ENCODE measurements around the gene PDGFRA.

PDGFRA gene

GRCh38 chr4:54217642-54218495, 11.2 kb upstream of the PDGFRA start:
- TF ChIP-seq, protein P1, sequence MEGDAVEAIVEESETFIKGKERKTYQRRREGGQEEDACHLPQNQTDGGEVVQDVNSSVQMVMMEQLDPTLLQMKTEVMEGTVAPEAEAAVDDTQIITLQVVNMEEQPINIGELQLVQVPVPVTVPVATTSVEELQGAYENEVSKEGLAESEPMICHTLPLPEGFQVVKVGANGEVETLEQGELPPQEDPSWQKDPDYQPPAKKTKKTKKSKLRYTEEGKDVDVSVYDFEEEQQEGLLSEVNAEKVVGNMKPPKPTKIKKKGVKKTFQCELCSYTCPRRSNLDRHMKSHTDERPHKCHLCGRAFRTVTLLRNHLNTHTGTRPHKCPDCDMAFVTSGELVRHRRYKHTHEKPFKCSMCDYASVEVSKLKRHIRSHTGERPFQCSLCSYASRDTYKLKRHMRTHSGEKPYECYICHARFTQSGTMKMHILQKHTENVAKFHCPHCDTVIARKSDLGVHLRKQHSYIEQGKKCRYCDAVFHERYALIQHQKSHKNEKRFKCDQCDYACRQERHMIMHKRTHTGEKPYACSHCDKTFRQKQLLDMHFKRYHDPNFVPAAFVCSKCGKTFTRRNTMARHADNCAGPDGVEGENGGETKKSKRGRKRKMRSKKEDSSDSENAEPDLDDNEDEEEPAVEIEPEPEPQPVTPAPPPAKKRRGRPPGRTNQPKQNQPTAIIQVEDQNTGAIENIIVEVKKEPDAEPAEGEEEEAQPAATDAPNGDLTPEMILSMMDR (conservative IDR thresholded peaks at IDR 0.05; ENCODE audit: low read depth, low read length), result peak; percentile 90
- DNase-seq (ENCODE audit: low read depth), result no peak
- H3K4me3 ChIP-seq (ENCODE audit: low read length), result peak overlapping the region; percentile 65

GRCh38 chr4:54218736-54219135, 10.4 kb upstream of the PDGFRA start:
- DNase-seq (ENCODE audit: low read depth), result no peak
- no peak overlapping the region for H3K4me3 ChIP-seq (ENCODE audit: low read length)
- TF ChIP-seq, protein P1 (conservative IDR thresholded peaks at IDR 0.05; ENCODE audit: low read depth, low read length), result no peak

GRCh38 chr4:54224996-54225597, 4.0 kb upstream of the PDGFRA start:
- DNase-seq (ENCODE audit: low read depth), result no peak

DNA sequence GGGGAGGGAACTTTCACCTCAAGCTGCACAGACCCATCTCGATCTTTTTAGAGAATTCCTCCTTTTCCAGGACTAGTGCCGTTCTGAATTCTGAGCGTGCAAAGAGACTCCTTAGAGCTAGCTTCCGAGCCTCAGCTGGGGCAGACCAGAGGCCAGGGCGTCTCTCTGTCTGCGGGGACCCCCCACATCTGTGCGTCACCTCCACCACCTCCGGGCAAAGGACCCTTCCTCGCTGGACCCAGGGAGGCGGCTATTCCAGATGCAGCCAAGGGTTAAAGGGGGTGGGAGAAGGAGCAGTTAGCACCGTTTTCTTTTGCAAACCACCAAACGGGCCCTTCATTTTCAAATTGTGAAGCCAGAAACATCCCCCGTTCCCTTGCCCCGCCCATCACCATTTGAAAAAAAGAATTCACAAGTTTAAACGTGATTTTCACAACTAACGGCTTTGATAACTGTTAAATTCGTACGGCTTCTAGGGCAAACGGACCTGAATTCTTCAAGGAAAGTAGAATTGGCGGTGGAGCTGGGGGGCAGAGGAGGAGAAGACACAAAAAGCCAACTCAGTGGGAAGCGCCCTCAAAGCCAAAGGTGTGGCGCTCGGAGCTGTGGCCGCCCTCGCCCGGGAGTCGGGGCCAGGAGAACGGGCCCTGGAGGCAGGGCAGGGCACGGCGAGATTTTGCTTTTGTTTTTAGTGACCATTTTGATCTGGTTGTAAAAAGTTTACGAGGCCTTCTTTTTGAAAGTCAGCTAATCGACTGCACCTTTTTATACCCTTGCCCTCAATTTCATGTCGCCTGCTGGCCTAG, 3.3 kb upstream of the PDGFRA start:
- TF ChIP-seq, protein P1 (conservative IDR thresholded peaks at IDR 0.05; ENCODE audit: low read depth, low read length), result no peak
- peak overlapping the region; percentile 73 for H3K4me3 ChIP-seq (ENCODE audit: low read length)
- DNase-seq (ENCODE audit: low read depth), result no peak

More at GRCh38 chr4:54224996-54225597, 4.0 kb upstream of the PDGFRA start:
- H3K4me3 ChIP-seq (ENCODE audit: low read length), result no peak overlapping the region
- TF ChIP-seq, protein P1 (conservative IDR thresholded peaks at IDR 0.05; ENCODE audit: low read depth, low read length), result no peak

DNA sequence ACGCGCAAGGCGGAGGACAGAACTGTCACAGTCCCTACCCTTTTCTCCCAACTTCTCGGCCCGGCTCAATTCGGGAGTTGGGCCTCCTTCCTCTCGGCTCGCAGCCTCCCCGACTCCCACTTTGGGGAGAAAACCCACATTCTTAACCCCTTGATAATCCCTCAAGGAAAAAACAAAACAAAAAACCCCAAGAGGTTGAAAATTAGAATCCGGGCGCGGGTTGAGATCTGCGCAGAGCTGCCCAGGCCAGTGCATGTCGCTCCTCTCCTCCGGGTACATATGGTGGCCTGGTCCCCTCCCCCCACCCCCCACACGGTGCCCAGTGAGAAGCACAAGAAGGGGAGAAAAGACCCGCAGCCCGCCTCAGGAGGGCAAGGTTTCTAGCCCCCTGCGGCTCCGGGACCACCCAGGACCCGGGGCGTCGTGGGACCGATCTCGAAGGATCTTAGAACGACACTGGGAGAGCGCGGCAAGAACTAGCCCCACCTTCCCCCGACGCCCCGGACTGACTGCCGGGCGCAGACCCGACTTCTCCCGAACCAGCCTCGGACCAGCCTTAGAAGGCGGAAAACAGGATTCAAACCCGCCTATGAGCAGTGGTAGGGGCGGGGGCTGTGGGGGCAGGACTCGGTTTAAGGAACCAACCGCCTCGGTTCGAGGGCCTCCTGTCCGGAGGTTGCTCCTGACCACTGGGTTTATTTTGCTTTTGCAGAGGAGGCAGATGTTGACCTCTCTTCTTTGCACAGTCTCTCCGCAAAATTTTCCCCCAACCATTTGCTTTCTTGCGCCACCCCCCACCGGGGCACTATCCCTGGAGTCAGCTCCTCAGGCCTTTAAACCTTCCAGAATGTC, 2.5 kb upstream of the PDGFRA start:
- DNase-seq (ENCODE audit: low read depth), result no peak
- TF ChIP-seq, protein P1 (conservative IDR thresholded peaks at IDR 0.05; ENCODE audit: low read depth, low read length), result no peak
- peak overlapping the region; percentile 73 for H3K4me3 ChIP-seq (ENCODE audit: low read length)

DNA sequence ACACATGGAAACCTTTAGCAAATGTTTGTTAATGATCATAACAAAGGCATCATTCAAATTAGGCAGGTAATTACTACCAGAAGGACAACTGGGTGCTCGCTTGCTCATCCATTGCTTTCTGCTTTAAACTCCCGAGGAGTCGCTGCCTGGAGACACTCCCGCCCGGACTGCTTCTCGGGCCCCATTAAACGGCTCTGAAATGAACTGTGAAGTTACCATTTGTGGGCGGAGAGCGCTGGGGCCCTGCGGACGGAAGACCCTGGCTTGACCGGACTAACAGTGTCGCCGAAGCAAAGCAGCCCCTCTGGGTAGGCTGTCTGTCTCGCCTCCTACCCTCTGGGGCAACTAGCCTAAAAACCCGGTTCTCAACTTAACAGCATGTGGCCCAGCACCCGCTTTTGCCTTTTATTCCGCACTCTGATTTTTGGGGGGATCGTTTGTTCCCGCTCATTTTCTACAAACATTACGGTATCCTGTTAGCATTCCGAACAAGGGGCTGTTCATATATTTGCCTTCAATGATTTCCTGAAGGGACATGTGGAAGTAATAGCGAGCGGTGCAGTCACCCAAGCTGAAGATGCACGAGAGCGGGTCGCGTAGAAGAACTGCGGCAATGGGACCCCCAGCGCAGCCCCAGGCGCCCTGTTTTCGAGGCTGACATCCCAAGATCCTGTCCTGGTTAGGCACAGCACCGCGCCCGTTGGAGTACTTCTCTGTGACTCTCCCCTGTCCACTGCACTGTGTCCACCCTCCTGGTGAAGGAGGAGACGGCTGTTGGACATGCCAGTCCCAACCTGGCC, 1.6 kb upstream of the PDGFRA start:
- peak overlapping the region; percentile 73 for H3K4me3 ChIP-seq (ENCODE audit: low read length)
- no peak for DNase-seq (ENCODE audit: low read depth)
- TF ChIP-seq, protein P1 (conservative IDR thresholded peaks at IDR 0.05; ENCODE audit: low read depth, low read length), result no peak

All from retinal pigment epithelial cell (primary cell).